ENCODE measurements around the gene ZNF215.

DNA sequence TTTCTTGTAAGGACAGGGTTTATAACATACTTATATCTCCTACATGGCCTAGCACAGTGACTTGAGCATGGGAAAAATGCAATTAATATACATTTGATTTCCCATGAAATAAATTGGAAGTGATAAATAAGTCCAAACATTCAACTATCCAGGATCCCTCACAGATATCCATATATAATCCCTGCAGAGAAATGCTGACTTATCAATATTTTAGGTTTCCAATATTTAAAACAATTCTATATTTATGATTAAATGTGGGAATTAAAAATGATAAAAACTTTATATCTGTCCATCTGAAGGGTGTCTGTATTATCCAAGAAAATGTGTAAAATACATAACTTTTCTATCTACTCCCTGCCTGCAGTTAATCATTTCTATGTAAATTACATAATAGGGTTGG, 43.5 kb upstream of the ZNF215 start:
- TF ChIP-seq, protein P1, sequence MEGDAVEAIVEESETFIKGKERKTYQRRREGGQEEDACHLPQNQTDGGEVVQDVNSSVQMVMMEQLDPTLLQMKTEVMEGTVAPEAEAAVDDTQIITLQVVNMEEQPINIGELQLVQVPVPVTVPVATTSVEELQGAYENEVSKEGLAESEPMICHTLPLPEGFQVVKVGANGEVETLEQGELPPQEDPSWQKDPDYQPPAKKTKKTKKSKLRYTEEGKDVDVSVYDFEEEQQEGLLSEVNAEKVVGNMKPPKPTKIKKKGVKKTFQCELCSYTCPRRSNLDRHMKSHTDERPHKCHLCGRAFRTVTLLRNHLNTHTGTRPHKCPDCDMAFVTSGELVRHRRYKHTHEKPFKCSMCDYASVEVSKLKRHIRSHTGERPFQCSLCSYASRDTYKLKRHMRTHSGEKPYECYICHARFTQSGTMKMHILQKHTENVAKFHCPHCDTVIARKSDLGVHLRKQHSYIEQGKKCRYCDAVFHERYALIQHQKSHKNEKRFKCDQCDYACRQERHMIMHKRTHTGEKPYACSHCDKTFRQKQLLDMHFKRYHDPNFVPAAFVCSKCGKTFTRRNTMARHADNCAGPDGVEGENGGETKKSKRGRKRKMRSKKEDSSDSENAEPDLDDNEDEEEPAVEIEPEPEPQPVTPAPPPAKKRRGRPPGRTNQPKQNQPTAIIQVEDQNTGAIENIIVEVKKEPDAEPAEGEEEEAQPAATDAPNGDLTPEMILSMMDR (IDR thresholded peaks at IDR 0.05) = no peak
- TF ChIP-seq POLR2A (IDR thresholded peaks at IDR 0.05) = no peak
